IPS DF 19.7 (cell line): Measurements from ENCODE around the gene AP3S2.
"Not testable (repeated sequence)": the region's sequence is repeated elsewhere in the genome, so short reads cannot be mapped to it uniquely, and the experiment has no call there.

Experiments used
- DNase-seq: peaks from one replicate; pipeline ENCODE4 v3.0.0-alpha.2; 2013; ENCODE audit warnings: low read depth, low spot score

AP3S2 gene

GRCh38 chr15:89799918-89800498, 93.8 kb downstream of the AP3S2 start:
- DNase-seq, result no peak

GRCh38 chr15:89799011-89799911, 94.5 kb downstream of the AP3S2 start:
- no peak for DNase-seq

- no peak for DNase-seq
Measured at GRCh38 chr15:89797678-89798201, 96.1 kb downstream of the AP3S2 start.

GRCh38 chr15:89795996-89796395, 97.8 kb downstream of the AP3S2 start:
- no peak for DNase-seq

- DNase-seq, result no peak
Measured at GRCh38 chr15:89794627-89795241, 99.1 kb downstream of the AP3S2 start.

GRCh38 chr15:89792106-89792805, 101.5 kb downstream of the AP3S2 start:
- DNase-seq, result no peak

GRCh38 chr15:89790661-89791060, 103.1 kb downstream of the AP3S2 start:
- no peak for DNase-seq

GRCh38 chr15:89790206-89790605, 103.6 kb downstream of the AP3S2 start:
- no peak for DNase-seq

GRCh38 chr15:89788585-89788984, 105.2 kb downstream of the AP3S2 start:
- DNase-seq, result not testable (repeated sequence)

GRCh38 chr15:89787944-89788343, 105.8 kb downstream of the AP3S2 start:
- DNase-seq, result no peak

GRCh38 chr15:89785774-89786140, 108.0 kb downstream of the AP3S2 start:
- DNase-seq, result no peak

GRCh38 chr15:89785064-89785773, 108.6 kb downstream of the AP3S2 start:
- no peak for DNase-seq

GRCh38 chr15:89784686-89784960, 109.2 kb downstream of the AP3S2 start:
- DNase-seq, result no peak

GRCh38 chr15:89783861-89784685, 109.7 kb downstream of the AP3S2 start:
- DNase-seq, result no peak

GRCh38 chr15:89783111-89783860, 110.5 kb downstream of the AP3S2 start:
- no peak for DNase-seq

GRCh38 chr15:89782619-89782950, 111.2 kb downstream of the AP3S2 start:
- not testable (repeated sequence) for DNase-seq

- DNase-seq, result no peak
Measured at GRCh38 chr15:89781891-89782618, 111.7 kb downstream of the AP3S2 start.

- DNase-seq, result no peak
Measured at GRCh38 chr15:89781055-89781454, 112.7 kb downstream of the AP3S2 start.

- DNase-seq, result no peak
Measured at GRCh38 chr15:89780601-89781000, 113.2 kb downstream of the AP3S2 start.
